GM18505 (cell line): ENCODE results near the gene ANKRD31.
A peak's percentile ranks its signal among the peaks of the same experiment; 100 is the strongest.
"Not testable (repeated sequence)": the region's sequence is repeated elsewhere in the genome, so short reads cannot be mapped to it uniquely, and the experiment has no call there.

Source experiments
- ATAC-seq: cut with Tn5 transposase; IDR thresholded peaks from one replicate; pipeline ENCODE4 v1.9.1; 2021; ENCODE audit not compliant: unreplicated experiment
- POLR2A ChIP-seq: IDR thresholded peaks from 4 replicates; pipeline ENCODE4 v1.6.1; 2011; ENCODE audit warnings: borderline replicate concordance; ENCODE audit not compliant: insufficient read depth, insufficient read length; ENCODE audit errors: extremely low read depth

Gene ANKRD31, protein sequence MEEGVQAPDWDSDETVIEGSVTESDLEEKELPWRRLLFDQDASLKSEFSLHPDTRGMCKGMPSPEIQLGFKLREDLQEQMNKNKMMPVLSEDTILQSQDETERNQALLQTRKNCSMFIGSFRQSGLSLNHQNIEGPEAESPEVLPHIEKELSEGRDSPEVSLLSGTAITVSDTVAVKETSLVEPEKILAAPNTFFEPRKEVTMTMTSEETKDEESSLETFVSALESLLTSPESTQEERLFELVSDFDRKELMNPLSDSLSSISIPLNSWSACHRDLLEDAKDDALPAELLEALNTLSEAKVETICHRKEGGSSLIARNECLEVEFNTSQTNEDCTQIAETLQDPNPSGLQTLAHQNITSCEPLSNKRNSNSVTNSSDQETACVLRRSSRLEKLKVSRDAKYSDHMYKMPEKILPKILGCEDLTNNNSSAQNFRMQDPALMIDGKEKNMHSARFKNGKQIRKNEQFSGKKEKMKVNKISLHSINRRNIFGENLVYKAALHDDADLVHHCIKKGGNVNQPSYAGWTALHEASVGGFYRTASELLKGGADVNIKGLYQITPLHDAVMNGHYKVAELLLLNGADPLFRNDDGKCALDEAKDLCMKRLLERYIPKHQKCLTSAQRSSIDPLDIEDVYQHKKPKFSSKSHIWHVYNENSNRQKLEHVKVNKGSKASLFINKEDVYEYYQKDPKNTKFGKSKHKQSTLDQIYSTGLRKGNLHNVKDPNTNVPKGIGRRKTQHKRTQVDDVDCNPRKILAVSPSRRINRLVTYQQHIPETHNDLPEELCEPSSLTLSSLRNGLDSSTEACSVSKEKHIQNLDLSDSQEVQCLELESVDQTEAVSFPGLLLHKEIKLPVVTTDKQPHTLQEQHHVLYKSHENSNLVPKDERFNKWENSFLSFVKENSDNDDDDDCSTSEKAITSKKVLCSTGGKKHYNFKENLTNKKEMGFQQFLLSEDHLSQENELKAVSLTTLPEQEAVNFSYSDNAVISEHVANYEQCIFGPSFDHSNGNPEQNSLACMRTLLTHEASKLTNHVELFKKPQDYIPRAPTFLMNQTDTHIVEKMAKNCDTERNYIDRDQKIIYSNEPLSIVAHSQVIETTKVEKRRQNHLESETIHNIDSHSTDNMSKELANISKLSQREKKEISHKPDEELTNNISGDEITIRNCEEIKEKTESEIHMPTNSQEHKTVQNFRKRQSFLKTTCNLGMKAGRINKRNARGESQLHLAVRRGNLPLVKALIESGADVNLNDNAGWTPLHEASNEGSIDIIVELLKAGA (N-terminal part only)

DNA sequence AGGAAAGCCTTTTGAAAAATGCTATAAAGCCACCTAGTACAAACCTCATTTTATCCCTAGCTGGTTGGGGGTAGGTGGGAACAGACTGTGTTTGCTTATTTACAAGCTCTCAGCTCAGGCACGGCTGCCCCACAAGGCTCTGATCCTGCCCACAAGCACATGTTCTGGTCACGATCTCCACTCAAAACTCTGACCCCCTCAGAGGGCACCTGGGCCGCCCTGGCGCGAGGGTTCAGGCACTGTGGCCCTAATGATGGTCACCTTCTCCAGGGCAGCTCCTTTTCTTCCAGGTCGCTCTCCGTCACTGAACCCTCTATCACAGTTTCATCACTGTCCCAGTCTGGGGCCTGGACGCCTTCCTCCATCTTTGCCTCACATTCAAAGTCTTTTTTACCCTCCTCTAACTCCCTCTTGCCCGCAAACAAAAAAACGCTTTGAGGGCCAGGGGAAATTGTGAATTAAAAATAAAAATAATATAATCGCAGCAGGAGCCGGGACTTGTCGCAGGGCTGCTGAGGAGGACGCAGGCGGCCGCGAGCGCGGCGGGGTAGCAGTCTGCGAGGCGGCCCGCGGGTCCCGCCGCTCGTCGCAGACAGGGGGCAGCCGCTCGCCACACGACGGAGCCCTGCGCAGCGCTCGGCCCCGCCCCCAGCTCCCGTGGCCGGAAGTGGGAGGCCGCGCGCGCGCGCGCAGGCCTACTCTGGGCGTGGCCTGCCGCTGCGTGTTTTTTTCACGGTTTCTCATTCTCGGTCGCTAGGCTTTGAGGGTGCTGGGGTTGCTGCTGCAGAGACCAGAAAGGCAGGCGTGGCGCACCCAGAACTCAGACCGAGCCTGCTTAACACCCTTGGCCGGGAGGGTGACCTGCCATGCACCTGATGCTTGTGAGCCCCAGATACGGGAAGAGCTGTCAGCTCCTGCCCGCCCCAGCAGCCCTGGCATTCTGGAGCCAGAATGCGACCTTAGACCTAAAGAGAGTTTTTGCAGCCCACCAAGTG is at the start of gene ANKRD31:
TSS of gene ANKRD31 (minus strand) at position 557 of the 995 bp plus-strand sequence. CDS start at position 365, 192 bp downstream.
- peak; percentile 74 for TF ChIP-seq POLR2A
- ATAC-seq: peak; percentile 98

DNA sequence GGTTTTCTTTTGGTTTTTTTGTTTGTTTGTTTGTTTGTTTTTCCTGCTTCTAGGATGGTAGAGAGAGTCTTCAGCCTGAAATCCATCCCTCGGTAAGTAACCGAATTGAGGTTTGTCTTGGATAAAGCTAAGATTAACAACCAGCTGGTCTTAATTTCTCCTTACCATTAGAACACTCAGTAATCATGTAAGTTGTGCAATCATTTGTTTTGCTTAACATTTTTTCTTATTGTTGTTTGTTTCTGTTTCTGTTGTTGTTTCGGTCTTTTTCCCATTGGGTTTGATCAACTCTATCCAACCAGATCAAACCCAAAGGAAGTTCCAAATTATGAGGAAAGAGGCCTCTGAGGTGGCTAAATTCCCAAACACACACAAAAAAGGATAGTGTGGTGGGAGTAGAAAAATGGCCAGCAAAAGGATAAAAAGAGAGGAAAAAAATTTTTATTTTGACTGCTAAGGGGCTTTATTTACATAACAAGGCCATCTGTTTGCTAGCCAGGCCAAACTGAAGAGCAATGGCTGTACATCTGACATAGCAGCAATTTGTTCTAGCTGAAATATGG is 49.6 kb upstream of the ANKRD31 start:
- no peak for ATAC-seq
- no peak for TF ChIP-seq POLR2A

DNA sequence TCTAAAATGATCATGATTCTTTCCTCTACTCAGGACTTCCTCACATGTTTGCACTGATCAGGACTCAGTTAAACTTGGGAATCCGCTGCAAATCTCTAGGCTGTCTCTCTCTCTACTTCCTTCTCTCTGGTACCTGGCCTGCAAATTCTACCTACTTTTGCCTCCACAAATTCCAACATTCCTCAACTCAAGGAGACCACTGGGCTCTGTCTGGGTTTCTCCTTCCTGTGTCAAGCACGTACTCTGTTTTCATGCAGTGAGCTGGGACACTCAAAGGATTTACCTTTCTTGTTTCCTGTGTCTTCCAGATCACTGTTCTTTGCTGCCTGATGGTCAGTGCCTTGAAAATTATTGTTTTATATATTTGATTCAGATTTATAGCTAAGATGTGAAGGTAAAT is 45.9 kb upstream of the ANKRD31 start:
- no peak for TF ChIP-seq POLR2A
- no peak for ATAC-seq

DNA sequence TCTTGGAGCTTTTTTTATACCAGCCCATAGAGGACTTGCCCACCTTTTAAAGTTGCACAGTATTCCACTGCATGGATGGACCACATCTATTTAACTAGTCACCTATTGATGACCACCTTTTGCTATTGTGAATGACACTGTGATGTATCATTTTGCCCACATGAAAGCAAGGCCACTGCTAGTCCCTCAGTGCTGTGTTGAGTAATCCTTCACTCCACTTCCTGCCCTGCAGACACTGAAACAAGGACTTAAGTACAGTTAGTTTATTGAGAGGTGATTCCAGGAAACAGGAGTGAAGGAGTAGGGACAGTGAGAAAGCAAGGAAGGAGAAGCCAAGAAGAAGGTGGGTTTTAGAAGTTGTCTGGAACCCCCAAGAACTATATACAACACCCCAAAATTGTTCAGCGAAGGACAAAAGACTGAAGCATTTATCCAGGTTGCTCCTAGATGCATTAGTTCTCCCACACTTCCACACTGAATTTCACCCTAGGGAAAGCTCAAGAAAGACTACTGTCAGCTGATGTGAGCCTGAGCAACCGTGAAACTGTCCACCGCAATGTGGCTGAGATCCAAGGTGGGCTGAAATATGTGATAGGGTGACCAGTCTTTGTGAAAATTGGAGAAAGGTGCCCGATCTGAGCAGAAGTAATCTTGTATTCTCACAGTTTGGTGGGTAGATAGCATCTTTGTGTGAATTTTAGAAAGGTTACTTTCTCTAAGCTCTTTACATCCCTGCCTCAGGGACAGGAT is 45.2 kb upstream of the ANKRD31 start:
- no peak for ATAC-seq
- no peak for TF ChIP-seq POLR2A

DNA sequence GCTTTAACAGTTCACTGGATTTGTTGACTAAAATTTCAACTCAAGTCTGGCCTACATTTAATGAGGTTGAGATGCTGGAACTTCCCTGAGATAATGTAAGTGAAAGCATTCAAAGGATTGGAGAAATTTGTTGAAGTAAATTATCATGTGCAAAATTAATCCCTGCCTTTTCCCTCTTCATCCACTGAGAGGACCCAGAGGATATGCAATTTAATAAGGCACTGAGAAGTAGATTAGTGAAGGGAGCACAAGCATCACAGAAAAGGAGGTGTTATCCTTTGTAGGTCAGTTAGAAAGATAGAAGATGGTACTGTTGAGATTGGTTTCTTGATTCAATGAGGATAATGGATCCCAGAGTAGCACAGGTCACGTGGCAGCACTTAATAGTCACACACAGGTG is 42.6 kb upstream of the ANKRD31 start:
- no peak for TF ChIP-seq POLR2A
- ATAC-seq: no peak

DNA sequence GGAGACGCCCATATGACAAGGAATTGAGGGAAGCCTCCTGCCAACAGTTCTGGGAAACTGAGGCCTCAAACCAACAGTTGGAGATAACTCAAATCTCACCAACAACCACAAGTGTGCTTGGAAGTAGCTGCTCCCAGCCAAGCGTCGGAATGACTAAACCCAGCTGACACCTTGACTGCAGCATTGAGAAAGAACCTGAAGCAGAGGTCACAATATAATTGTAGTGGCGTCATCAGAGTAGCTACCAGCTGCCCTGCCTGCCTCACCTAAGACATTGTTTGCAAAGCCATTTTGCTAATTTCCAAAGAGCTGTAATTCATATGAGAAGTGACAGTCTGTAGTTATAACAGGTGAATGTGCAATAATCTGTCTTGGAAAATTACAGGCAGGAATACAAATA is 40.8 kb upstream of the ANKRD31 start:
- ATAC-seq: no peak
- no peak for TF ChIP-seq POLR2A

DNA sequence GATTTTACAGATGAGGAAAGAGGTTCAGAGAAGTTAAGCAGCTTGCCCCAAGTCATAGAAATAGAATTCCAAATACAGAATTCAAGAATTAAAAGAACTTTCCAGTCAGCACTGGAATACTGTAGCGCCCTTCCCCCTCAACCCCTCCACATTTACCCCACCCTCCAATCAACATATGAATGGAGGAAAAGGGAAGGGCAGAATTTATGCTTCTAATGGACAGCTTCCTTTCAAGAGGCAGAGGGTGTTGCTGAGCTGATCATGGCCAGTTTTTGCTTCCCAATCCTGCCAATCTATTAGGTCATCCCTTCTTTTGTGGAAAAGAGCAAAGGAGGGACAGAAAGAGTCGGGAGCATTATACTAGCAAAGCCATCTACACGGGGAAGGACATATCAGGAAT is 39.1 kb upstream of the ANKRD31 start:
- TF ChIP-seq POLR2A: no peak
- no peak for ATAC-seq

DNA sequence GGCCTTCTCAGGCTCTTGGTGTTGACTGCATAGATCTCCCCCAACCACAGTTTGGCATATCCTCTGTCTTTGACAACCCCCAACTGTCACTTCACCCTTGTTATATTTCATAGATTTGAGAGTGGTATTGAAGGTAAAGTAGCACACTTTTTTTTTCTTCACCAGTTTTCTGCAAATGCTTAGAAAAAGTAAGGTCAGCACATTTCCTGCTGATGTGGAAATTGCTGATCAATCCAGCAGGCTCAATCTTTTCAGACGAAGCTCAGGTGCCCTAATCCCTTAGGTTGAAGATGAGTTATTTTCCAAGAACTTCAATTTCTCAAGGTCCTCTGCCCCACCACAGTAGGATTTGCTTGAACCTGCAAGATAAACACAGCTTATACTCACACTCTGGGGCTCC is 38.5 kb upstream of the ANKRD31 start:
- TF ChIP-seq POLR2A: no peak
- ATAC-seq: no peak

DNA sequence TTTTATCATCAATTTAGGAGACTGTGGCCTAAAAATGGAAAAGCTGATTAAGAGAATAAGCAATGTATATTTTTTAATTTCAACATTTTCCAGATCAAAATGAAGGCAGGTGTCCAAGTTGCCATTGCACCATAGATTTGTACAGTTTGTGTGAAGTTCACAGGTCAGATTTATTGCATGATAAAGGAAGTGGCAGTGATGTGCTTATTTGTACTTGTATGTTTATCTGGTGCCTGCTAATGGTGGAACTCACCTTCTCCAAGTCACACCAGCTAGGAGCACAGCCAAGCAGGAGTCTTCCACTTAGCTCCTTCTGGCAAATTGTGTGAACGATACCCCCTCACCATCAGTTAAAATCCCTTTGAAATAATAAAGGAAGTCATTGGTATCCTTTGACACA is 37.8 kb upstream of the ANKRD31 start:
- no peak for TF ChIP-seq POLR2A
- ATAC-seq: no peak

DNA sequence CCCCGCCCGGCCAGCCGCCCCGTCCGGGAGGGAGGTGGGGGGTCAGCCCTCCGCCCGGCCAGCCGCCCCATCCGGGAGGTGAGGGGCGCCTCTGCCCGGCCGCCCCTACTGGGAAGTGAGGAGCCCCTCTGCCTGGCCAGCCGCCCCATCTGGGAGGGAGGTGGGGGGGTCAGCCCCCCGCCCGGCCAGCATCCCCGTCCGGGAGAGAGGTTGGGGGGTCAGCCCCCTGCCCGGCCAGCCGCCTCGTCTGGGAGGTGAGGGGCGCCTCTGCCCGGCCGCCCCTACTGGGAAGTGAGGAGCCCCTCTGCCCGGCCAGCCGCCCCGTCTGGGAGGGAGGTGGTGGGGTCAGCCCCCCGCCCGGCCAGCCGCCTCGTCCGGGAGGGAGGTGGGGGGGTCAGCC is 33.9 kb upstream of the ANKRD31 start:
- ATAC-seq: not testable (repeated sequence)

DNA sequence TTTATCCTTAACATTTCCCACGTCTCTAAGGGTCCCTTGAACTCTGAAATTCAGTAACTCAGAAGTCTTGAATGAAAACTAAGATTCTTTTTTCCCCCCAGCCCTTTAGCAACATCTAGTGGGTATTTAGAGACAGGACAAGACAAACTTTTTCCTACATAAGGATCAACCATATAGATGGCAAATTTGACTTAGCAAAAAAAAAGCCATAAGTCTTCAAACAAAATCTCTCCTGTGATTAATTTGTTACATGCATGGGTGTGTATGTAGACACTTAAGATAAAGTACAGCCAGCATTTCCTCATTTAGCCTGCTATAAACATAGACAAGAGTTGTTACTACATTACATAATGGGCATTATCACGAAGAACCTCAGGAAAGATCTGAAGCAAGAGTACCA is 29.1 kb upstream of the ANKRD31 start:
- TF ChIP-seq POLR2A: no peak
- ATAC-seq: no peak
